Tibial nerve (tissue), 4 donors: ENCODE data around the gene TUT4.

Source experiments
- EP300 ChIP-seq, 2 donors: sonication (generic); formaldehyde crosslinking; IDR thresholded peaks; one replicate each; pipeline ENCODE4 v1.6.1; 2017; ENCODE audit warnings: antibody characterized with exemption in 2 of 2, mild to moderate bottlenecking in 1 of 2
- POLR2A ChIP-seq, 2 donors: fragments of 450-650 bp; IDR thresholded peaks; one replicate each; pipeline ENCODE4 v1.6.1; 2017; ENCODE audit warnings: antibody characterized with exemption in 2 of 2, mild to moderate bottlenecking in 2 of 2, moderate library complexity in 2 of 2
- TF ChIP-seq, protein P1 (sequence below), 5 experiments: fragments of 200-600 bp in 3 of 5; fragments of 450-650 bp in 2 of 5; sonication (generic) in 3 of 5; IDR thresholded peaks; one replicate each; pipeline ENCODE4 v1.5.1; 2016 to 2019; ENCODE audit warnings: antibody characterized with exemption in 5 of 5, mild to moderate bottlenecking in 3 of 5, moderate library complexity in 2 of 5

- TF ChIP-seq, protein P1, sequence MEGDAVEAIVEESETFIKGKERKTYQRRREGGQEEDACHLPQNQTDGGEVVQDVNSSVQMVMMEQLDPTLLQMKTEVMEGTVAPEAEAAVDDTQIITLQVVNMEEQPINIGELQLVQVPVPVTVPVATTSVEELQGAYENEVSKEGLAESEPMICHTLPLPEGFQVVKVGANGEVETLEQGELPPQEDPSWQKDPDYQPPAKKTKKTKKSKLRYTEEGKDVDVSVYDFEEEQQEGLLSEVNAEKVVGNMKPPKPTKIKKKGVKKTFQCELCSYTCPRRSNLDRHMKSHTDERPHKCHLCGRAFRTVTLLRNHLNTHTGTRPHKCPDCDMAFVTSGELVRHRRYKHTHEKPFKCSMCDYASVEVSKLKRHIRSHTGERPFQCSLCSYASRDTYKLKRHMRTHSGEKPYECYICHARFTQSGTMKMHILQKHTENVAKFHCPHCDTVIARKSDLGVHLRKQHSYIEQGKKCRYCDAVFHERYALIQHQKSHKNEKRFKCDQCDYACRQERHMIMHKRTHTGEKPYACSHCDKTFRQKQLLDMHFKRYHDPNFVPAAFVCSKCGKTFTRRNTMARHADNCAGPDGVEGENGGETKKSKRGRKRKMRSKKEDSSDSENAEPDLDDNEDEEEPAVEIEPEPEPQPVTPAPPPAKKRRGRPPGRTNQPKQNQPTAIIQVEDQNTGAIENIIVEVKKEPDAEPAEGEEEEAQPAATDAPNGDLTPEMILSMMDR (IDR thresholded peaks at IDR 0.05): no peak
- no peak for TF ChIP-seq EP300 (IDR thresholded peaks at IDR 0.05)
- TF ChIP-seq POLR2A (IDR thresholded peaks at IDR 0.05): no peak
Measured at GRCh38 chr1:52435211-52435610, 117.7 kb downstream of the TUT4 start.
